Activated CD4-positive, alpha-beta memory T cell treated with anti-CD3 and anti-CD28 coated beads, Interleukin-2, amount 10 ng/mL, durations not matched to agents 7 days and 5 days (primary cell): Measurements from ENCODE around the gene ASIP. TPM values are rescaled to one million over a fixed set of nuclear protein-coding genes. Genes with fewer than 3 reads are reported as not detected.
"Not testable (repeated sequence)": the region's sequence is repeated elsewhere in the genome, so short reads cannot be mapped to it uniquely, and the experiment has no call there.

Source experiments
- CTCF ChIA-PET: fragments of 350-600 bp; sonication (Branson Sonifier 250); formaldehyde crosslinking; loops from one replicate; lab custom pipeline; 2021; ENCODE audit warnings: antibody characterized with exemption, inconsistent platforms; lab: Charles Lee
- POLR2A ChIA-PET: fragments of 350-600 bp; sonication (Branson Sonifier 250); formaldehyde crosslinking; loops from one replicate; lab custom pipeline; 2021; ENCODE audit warnings: antibody characterized with exemption; lab: Charles Lee
- DNase-seq: peaks from one replicate; pipeline ENCODE4 v3.0.0-alpha.2; 2020
- H3K27ac Mint-ChIP-seq: one replicate; pipeline ENCODE4 v1.8.0; 2021; ENCODE audit warnings: mild to moderate bottlenecking, mixed read lengths
- H3K27me3 Mint-ChIP-seq: one replicate; pipeline ENCODE4 v1.8.0; 2021; ENCODE audit warnings: mixed read lengths
- H3K36me3 Mint-ChIP-seq: one replicate; pipeline ENCODE4 v1.8.0; 2021; ENCODE audit warnings: low read depth, mixed read lengths
- H3K4me1 Mint-ChIP-seq: one replicate; pipeline ENCODE4 v1.8.0; 2021; ENCODE audit warnings: mixed read lengths
- H3K4me3 Mint-ChIP-seq: one replicate; pipeline ENCODE4 v1.8.0; 2021; ENCODE audit warnings: mild to moderate bottlenecking, mixed read lengths
- H3K9me3 Mint-ChIP-seq: one replicate; pipeline ENCODE4 v1.8.0; 2021; ENCODE audit warnings: mixed read lengths
- total RNA-seq, 2 experiments: library from RNA; stranded (reverse); gene quantifications; one replicate each; pipeline ENCODE4 v1.2.3, GENCODE V29; 2021

ASIP gene
- total RNA-seq, 2 experiments from 2014 or later: not detected

- Mint-ChIP-seq H3K27ac (no peak overlapping the region), H3K36me3 (no peaks in the 10 kb centered on the region), H3K9me3 (no peaks in the 10 kb centered on the region), H3K4me3 (no peak overlapping the region), H3K27me3 (no peaks in the 10 kb centered on the region), H3K4me1 (peaks cover 5% of the 10 kb centered on the region)
- CTCF ChIA-PET: interaction anchor here (1.2 kb wide), 1 partner anchor 63 kb away, joined by 3 read pairs; no protein-coding TSS in a partner anchor
- DNase-seq: no peak
- POLR2A ChIA-PET: interaction anchor here (0.6 kb wide), 1 partner anchor 333 kb away, joined by 3 read pairs; no protein-coding TSS in a partner anchor
Measured at GRCh38 chr20:34250005-34250404, 8.8 kb downstream of the ASIP start.

- CTCF ChIA-PET: no interaction called here
Measured at GRCh38 chr20:34251619-34252018, 10.4 kb downstream of the ASIP start.

GRCh38 chr20:34252431-34253086 lies 11.3 kb downstream of the ASIP start:
- H3K9me3 Mint-ChIP-seq, H3K27me3 Mint-ChIP-seq, POLR2A ChIA-PET, H3K4me1 Mint-ChIP-seq, H3K27ac Mint-ChIP-seq, CTCF ChIA-PET, H3K4me3 Mint-ChIP-seq, DNase-seq, H3K36me3 Mint-ChIP-seq: not testable (repeated sequence)

More at GRCh38 chr20:34251619-34252018, 10.4 kb downstream of the ASIP start:
- H3K27me3 Mint-ChIP-seq: no peaks in the 10 kb centered on the region
- H3K36me3 Mint-ChIP-seq: no peaks in the 10 kb centered on the region
- H3K4me1 Mint-ChIP-seq: peaks cover 5% of the 10 kb centered on the region
- DNase-seq: no peak
- POLR2A ChIA-PET: no interaction called here
- H3K4me3 Mint-ChIP-seq: no peak overlapping the region
- H3K27ac Mint-ChIP-seq: no peak overlapping the region
- H3K9me3 Mint-ChIP-seq: no peaks in the 10 kb centered on the region

- H3K27ac Mint-ChIP-seq: no peak overlapping the region
- H3K36me3 Mint-ChIP-seq: no peaks in the 10 kb centered on the region
- H3K27me3 Mint-ChIP-seq: no peaks in the 10 kb centered on the region
- H3K4me3 Mint-ChIP-seq: no peak overlapping the region
- no peaks in the 10 kb centered on the region for H3K4me1 Mint-ChIP-seq
- CTCF ChIA-PET: interaction anchor here (0.9 kb wide), 1 partner anchor 9 kb away, joined by 3 read pairs; no protein-coding TSS in a partner anchor
- DNase-seq: no peak
- no peaks in the 10 kb centered on the region for H3K9me3 Mint-ChIP-seq
- POLR2A ChIA-PET: no interaction called here
Measured at GRCh38 chr20:34254979-34255378, 13.8 kb downstream of the ASIP start.

- DNase-seq: no peak
- no peaks in the 10 kb centered on the region for H3K4me1 Mint-ChIP-seq
- no peak overlapping the region for H3K27ac Mint-ChIP-seq
- ChIA-PET POLR2A (no interaction called here), CTCF (interaction anchor here (0.5 to 1.0 kb wide), 3 partner anchors 9 to 30 kb away, joined by 3 to 4 read pairs (median 3); no protein-coding TSS in a partner anchor)
- no peak overlapping the region for H3K4me3 Mint-ChIP-seq
- H3K36me3 Mint-ChIP-seq: no peaks in the 10 kb centered on the region
- no peaks in the 10 kb centered on the region for H3K27me3 Mint-ChIP-seq
- no peaks in the 10 kb centered on the region for H3K9me3 Mint-ChIP-seq
Measured at GRCh38 chr20:34256629-34257124, 15.5 kb downstream of the ASIP start.

- no peak for DNase-seq
- CTCF ChIA-PET: no interaction called here
- no peak overlapping the region for H3K4me3 Mint-ChIP-seq
Measured at GRCh38 chr20:34260208-34260942, 19.2 kb downstream of the ASIP start.

GRCh38 chr20:34262488-34263288 lies 21.5 kb downstream of the ASIP start:
- peaks cover 5% of the 10 kb centered on the region for H3K4me1 Mint-ChIP-seq
- H3K9me3 Mint-ChIP-seq: no peaks in the 10 kb centered on the region
- H3K27me3 Mint-ChIP-seq: no peaks in the 10 kb centered on the region
- no peak overlapping the region for H3K27ac Mint-ChIP-seq
- CTCF ChIA-PET: interaction anchor here (0.5 to 1.3 kb wide), 2 partner anchors 507 to 833 kb away, joined by 4 to 5 read pairs; no protein-coding TSS in a partner anchor
- H3K4me3 Mint-ChIP-seq: no peak overlapping the region
- no peak for DNase-seq
- H3K36me3 Mint-ChIP-seq: no peaks in the 10 kb centered on the region
- POLR2A ChIA-PET: no interaction called here

More at GRCh38 chr20:34260208-34260942, 19.2 kb downstream of the ASIP start:
- Mint-ChIP-seq H3K4me1 (peaks cover 5% of the 10 kb centered on the region), H3K9me3 (no peaks in the 10 kb centered on the region), H3K36me3 (no peaks in the 10 kb centered on the region), H3K27ac (no peak overlapping the region), H3K27me3 (no peaks in the 10 kb centered on the region)
- POLR2A ChIA-PET: no interaction called here

- POLR2A ChIA-PET, H3K4me3 Mint-ChIP-seq, H3K36me3 Mint-ChIP-seq, H3K9me3 Mint-ChIP-seq, H3K27me3 Mint-ChIP-seq, H3K4me1 Mint-ChIP-seq, DNase-seq, H3K27ac Mint-ChIP-seq: not testable (repeated sequence)
- CTCF ChIA-PET: interaction anchor here (0.5 kb wide), 1 partner anchor 833 kb away, joined by 5 read pairs; no protein-coding TSS in a partner anchor
Measured at GRCh38 chr20:34263468-34263867, 22.2 kb downstream of the ASIP start.

- no peak overlapping the region for H3K4me3 Mint-ChIP-seq
Measured at GRCh38 chr20:34264141-34264540, 22.9 kb downstream of the ASIP start.

GRCh38 chr20:34268145-34268544 lies 26.9 kb downstream of the ASIP start:
- no peaks in the 10 kb centered on the region for H3K9me3 Mint-ChIP-seq
- no peak overlapping the region for H3K27ac Mint-ChIP-seq
- H3K36me3 Mint-ChIP-seq: no peaks in the 10 kb centered on the region
- no peak overlapping the region for H3K4me3 Mint-ChIP-seq
- peaks cover 14% of the 10 kb centered on the region for H3K4me1 Mint-ChIP-seq
- H3K27me3 Mint-ChIP-seq: peaks cover 1% of the 10 kb centered on the region
- ChIA-PET POLR2A (interaction anchor here (0.8 kb wide), 1 partner anchor 34 kb away, joined by 3 read pairs; no protein-coding TSS in a partner anchor), CTCF (interaction anchor here (0.6 kb wide), 1 partner anchor 418 kb away, joined by 3 read pairs; no protein-coding TSS in a partner anchor)
- DNase-seq: no peak

More at GRCh38 chr20:34264141-34264540, 22.9 kb downstream of the ASIP start:
- no peak for DNase-seq
- Mint-ChIP-seq H3K27ac (no peak overlapping the region), H3K36me3 (no peaks in the 10 kb centered on the region), H3K4me1 (peaks cover 10% of the 10 kb centered on the region), H3K9me3 (no peaks in the 10 kb centered on the region), H3K27me3 (no peaks in the 10 kb centered on the region)
- CTCF ChIA-PET: no interaction called here
- POLR2A ChIA-PET: no interaction called here

GRCh38 chr20:34268851-34269636 lies 27.8 kb downstream of the ASIP start:
- Mint-ChIP-seq H3K9me3 (no peaks in the 10 kb centered on the region), H3K4me1 (peaks cover 14% of the 10 kb centered on the region), H3K27me3 (peaks cover 1% of the 10 kb centered on the region), H3K36me3 (no peaks in the 10 kb centered on the region), H3K4me3 (peak overlapping the region; percentile 30), H3K27ac (no peak overlapping the region)
- no peak for DNase-seq
- ChIA-PET POLR2A (no interaction called here), CTCF (interaction anchor here (0.6 kb wide), 2 partner anchors 271 to 417 kb away, joined by 3 read pairs; no protein-coding TSS in a partner anchor)
